ENCODE results near the gene ALDH1A3.
A peak's percentile ranks its signal among the peaks of the same experiment; 100 is the strongest.

Gene ALDH1A3

GRCh38 chr15:100909989-100910955, 30.6 kb downstream of the ALDH1A3 start:
- no peaks in the 10 kb centered on the region for H3K4me1 ChIP-seq (ENCODE audit: control insufficient read depth, insufficient read depth, low read length)
- H3K4me2 ChIP-seq (ENCODE audit: low read length), result no peak overlapping the region
- no peaks in the 10 kb centered on the region for H3K36me3 ChIP-seq (ENCODE audit: insufficient read depth, low read length)
- no peaks in the 10 kb centered on the region for H3K9me3 ChIP-seq (replicated peaks; ENCODE audit: low read length)
- no peaks in the 10 kb centered on the region for H3K27me3 ChIP-seq (ENCODE audit: control insufficient read depth, insufficient read depth, low read length)
- no peak overlapping the region for H3K9ac ChIP-seq (ENCODE audit: low read depth, low read length)
- H3K4me3 ChIP-seq (ENCODE audit: low read length), result no peak overlapping the region

DNA sequence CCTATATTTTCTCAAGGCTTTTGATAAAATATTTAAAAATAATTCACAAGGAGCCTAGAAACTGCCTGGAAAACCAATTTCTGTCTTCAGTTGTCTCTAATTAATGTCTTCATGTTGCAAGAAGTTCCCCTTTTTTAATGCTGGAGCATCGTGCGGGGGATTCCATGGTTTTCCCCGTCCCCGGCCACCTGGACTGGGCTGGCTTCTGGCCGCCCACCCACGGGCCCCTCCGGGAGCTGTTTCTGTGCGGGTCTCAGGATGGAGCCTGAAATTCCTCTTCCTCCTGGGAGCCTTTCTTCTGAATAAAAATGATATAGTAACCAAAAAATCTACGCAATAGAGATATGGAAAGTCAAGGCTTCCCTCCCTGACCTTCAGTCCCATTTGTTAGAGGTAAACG, 31.5 kb downstream of the ALDH1A3 start:
- no peak overlapping the region for H3K9ac ChIP-seq (ENCODE audit: low read depth, low read length)
- no peaks in the 10 kb centered on the region for H3K9me3 ChIP-seq (replicated peaks; ENCODE audit: low read length)
- no peaks in the 10 kb centered on the region for H3K36me3 ChIP-seq (ENCODE audit: insufficient read depth, low read length)
- H3K27me3 ChIP-seq (ENCODE audit: control insufficient read depth, insufficient read depth, low read length), result no peaks in the 10 kb centered on the region
- H3K4me3 ChIP-seq (ENCODE audit: low read length), result no peak overlapping the region
- no peaks in the 10 kb centered on the region for H3K4me1 ChIP-seq (ENCODE audit: control insufficient read depth, insufficient read depth, low read length)
- no peak overlapping the region for H3K4me2 ChIP-seq (ENCODE audit: low read length)

GRCh38 chr15:100913961-100914360, 34.3 kb downstream of the ALDH1A3 start:
- no peak overlapping the region for H3K4me3 ChIP-seq (ENCODE audit: low read length)
- no peaks in the 10 kb centered on the region for H3K9me3 ChIP-seq (replicated peaks; ENCODE audit: low read length)
- H3K4me1 ChIP-seq (ENCODE audit: control insufficient read depth, insufficient read depth, low read length), result peaks cover 11% of the 10 kb centered on the region
- H3K4me2 ChIP-seq (ENCODE audit: low read length), result no peak overlapping the region
- no peak overlapping the region for H3K9ac ChIP-seq (ENCODE audit: low read depth, low read length)
- no peaks in the 10 kb centered on the region for H3K36me3 ChIP-seq (ENCODE audit: insufficient read depth, low read length)
- H3K27me3 ChIP-seq (ENCODE audit: control insufficient read depth, insufficient read depth, low read length), result no peaks in the 10 kb centered on the region

DNA sequence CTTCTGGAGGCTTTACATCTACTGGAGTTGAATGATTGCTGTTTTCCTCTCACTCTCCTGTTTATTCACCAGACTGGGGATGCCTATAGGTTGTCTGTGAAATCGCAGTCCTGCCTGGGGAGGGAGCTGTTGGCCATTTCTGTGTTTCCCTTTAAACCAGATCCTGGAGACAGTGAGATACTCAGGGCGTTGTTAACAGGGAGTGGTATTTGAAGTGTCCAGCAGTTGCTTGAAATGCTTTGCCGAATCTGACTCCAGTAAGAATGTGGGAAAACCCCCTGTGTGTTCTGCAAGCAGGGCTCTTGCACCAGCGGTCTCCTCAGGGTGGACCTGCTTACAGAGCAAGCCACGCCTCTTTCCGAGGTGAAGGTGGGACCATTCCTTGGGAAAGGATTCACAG, 35.2 kb downstream of the ALDH1A3 start:
- Histone ChIP-seq H3K36me3 (ENCODE audit: insufficient read depth, low read length) (no peaks in the 10 kb centered on the region), H3K4me3 (ENCODE audit: low read length) (no peak overlapping the region), H3K9ac (ENCODE audit: low read depth, low read length) (no peak overlapping the region), H3K9me3 (replicated peaks; ENCODE audit: low read length) (no peaks in the 10 kb centered on the region), H3K4me1 (ENCODE audit: control insufficient read depth, insufficient read depth, low read length) (peaks cover 13% of the 10 kb centered on the region), H3K4me2 (ENCODE audit: low read length) (no peak overlapping the region), H3K27me3 (ENCODE audit: control insufficient read depth, insufficient read depth, low read length) (no peaks in the 10 kb centered on the region)

GRCh38 chr15:100918034-100918689, 38.5 kb downstream of the ALDH1A3 start:
- no peaks in the 10 kb centered on the region for H3K27me3 ChIP-seq (ENCODE audit: control insufficient read depth, insufficient read depth, low read length)
- H3K4me3 ChIP-seq (ENCODE audit: low read length), result peak overlapping the region; percentile 78
- H3K36me3 ChIP-seq (ENCODE audit: insufficient read depth, low read length), result no peaks in the 10 kb centered on the region
- peak overlapping the region; percentile 96 for H3K4me2 ChIP-seq (ENCODE audit: low read length)
- H3K9ac ChIP-seq (ENCODE audit: low read depth, low read length), result peak overlapping the region; percentile 85
- H3K9me3 ChIP-seq (replicated peaks; ENCODE audit: low read length), result no peaks in the 10 kb centered on the region
- H3K4me1 ChIP-seq (ENCODE audit: control insufficient read depth, insufficient read depth, low read length), result peaks cover 18% of the 10 kb centered on the region

GRCh38 chr15:100918690-100919480, 39.3 kb downstream of the ALDH1A3 start, which contains the start of gene LRRK1:
TSS of gene LRRK1 (plus strand) at chr15:100919357. CDS start at chr15:100924633, 5,276 bp downstream.
- Histone ChIP-seq H3K4me3 (ENCODE audit: low read length) (peak within 1 kb of the TSS; percentile 78), H3K4me2 (ENCODE audit: low read length) (peak within 1 kb of the TSS; percentile 96), H3K27me3 (ENCODE audit: control insufficient read depth, insufficient read depth, low read length) (no peaks in the 10 kb centered on the region), H3K9ac (ENCODE audit: low read depth, low read length) (peak within 1 kb of the TSS; percentile 85), H3K4me1 (ENCODE audit: control insufficient read depth, insufficient read depth, low read length) (peaks cover 18% of the 10 kb centered on the region), H3K9me3 (replicated peaks; ENCODE audit: low read length) (no peaks in the 10 kb centered on the region), H3K36me3 (ENCODE audit: insufficient read depth, low read length) (no peaks in the 10 kb centered on the region)

DNA sequence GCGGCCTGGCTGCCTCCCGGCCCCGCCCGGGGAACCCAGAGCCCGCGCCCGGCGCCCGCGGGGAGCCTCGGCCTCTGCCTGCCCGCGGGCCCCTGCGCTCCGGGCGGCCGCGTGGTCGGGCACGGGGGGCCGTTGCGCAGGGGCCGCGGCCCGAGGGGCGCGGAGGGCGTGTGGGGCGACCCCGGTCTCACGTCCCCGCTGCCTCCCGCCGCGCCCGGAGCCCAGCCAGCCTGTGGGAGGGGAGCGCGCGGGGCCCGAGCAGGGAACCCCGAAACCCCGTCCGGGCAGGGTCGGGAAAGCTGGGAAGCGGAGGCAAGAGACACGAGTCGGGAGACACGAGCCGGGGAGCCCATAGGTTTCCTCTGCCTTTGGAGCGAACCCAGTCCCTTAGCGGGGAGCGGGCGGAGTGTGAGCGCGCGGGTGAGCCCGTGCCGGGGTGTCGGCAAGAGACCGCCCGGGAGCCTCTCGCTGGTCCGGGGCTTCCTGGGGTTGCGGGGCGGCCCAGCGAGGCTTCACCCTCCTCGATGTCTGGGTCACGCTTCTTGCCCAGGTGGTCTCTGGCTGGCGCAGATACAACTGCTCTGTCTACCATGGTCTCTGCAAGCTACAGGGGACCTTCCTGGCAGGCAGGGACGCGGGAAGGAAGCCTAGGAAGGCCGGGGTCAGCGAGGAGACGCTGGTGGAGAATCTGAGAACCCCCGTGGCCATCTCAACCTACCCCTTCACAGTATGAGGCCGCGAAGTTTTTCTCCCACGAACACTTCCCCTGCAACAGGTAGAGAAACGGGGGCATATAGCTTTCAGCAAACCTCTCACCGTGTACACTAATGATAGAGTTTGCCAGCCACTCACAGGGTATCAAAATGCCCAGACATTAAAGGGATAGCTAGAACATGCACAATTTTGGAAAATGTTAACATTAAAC, 40.1 kb downstream of the ALDH1A3 start:
- peak overlapping the region; percentile 78 for H3K4me3 ChIP-seq (ENCODE audit: low read length)
- no peaks in the 10 kb centered on the region for H3K27me3 ChIP-seq (ENCODE audit: control insufficient read depth, insufficient read depth, low read length)
- peaks cover 4% of the 10 kb centered on the region for H3K36me3 ChIP-seq (ENCODE audit: insufficient read depth, low read length)
- no peaks in the 10 kb centered on the region for H3K9me3 ChIP-seq (replicated peaks; ENCODE audit: low read length)
- peak overlapping the region; percentile 96 for H3K4me2 ChIP-seq (ENCODE audit: low read length)
- H3K4me1 ChIP-seq (ENCODE audit: control insufficient read depth, insufficient read depth, low read length), result peaks cover 18% of the 10 kb centered on the region
- H3K9ac ChIP-seq (ENCODE audit: low read depth, low read length), result peak overlapping the region; percentile 85

DNA sequence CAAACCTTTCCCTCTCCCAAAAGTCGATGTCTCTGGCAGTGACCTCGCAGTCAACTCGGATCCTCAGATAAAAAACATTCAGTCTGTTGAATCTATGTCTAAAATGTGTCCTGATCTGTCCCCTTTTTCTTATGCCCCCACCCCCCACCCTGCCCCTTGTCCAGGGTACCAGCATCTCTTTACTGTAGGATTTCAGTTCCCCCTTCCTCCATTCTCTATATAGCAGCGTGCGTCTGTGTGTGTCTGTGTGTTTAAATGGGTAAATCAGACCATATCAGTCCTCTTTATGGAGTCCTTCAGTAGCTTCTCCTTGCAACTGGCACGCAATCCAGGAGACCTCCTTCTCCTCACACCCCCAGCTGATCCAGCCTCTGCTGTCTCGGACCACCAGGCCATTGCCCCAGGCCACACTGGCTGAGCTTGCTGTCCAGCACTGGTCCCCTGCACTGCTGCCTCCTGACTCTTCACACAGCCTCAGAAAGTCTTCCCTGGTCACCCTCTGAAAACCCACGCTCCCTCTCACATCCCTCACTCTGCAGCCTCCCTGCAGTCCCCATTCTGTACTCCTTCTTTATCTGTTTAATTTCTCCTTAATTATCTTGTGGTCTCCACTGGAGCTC, 41.0 kb downstream of the ALDH1A3 start:
- no peak overlapping the region for H3K4me3 ChIP-seq (ENCODE audit: low read length)
- H3K27me3 ChIP-seq (ENCODE audit: control insufficient read depth, insufficient read depth, low read length), result no peaks in the 10 kb centered on the region

GRCh38 chr15:100922192-100923040, 42.8 kb downstream of the ALDH1A3 start:
- no peak overlapping the region for H3K4me3 ChIP-seq (ENCODE audit: low read length)
- peaks cover 18% of the 10 kb centered on the region for H3K4me1 ChIP-seq (ENCODE audit: control insufficient read depth, insufficient read depth, low read length)

More for the DNA sequence above, 41.0 kb downstream of the ALDH1A3 start:
- Histone ChIP-seq H3K4me2 (ENCODE audit: low read length) (peak overlapping the region; percentile 96), H3K9me3 (replicated peaks; ENCODE audit: low read length) (no peaks in the 10 kb centered on the region), H3K36me3 (ENCODE audit: insufficient read depth, low read length) (peaks cover 11% of the 10 kb centered on the region), H3K9ac (ENCODE audit: low read depth, low read length) (no peak overlapping the region), H3K4me1 (ENCODE audit: control insufficient read depth, insufficient read depth, low read length) (peaks cover 18% of the 10 kb centered on the region)

More at GRCh38 chr15:100922192-100923040, 42.8 kb downstream of the ALDH1A3 start:
- Histone ChIP-seq H3K36me3 (ENCODE audit: insufficient read depth, low read length) (peaks cover 17% of the 10 kb centered on the region), H3K9ac (ENCODE audit: low read depth, low read length) (no peak overlapping the region), H3K27me3 (ENCODE audit: control insufficient read depth, insufficient read depth, low read length) (no peaks in the 10 kb centered on the region), H3K4me2 (ENCODE audit: low read length) (no peak overlapping the region), H3K9me3 (replicated peaks; ENCODE audit: low read length) (no peaks in the 10 kb centered on the region)

Measured in skeletal muscle satellite cell (primary cell).